Epidermal melanocyte (primary cell): ENCODE data around the gene DIS3L2.

ENCODE experiments used
- DNase-seq: peaks from one replicate; pipeline ENCODE4 v3.0.0; 2011; ENCODE audit warnings: low spot score; ENCODE audit not compliant: insufficient read length

The DIS3L2 gene

GRCh38 chr2:232225895-232226294 is 264.4 kb downstream of the DIS3L2 start:
- no peak for DNase-seq

- no peak for DNase-seq
These were observed 266.8 kb downstream of the DIS3L2 start for GRCh38 chr2:232228332-232228731.

DNA sequence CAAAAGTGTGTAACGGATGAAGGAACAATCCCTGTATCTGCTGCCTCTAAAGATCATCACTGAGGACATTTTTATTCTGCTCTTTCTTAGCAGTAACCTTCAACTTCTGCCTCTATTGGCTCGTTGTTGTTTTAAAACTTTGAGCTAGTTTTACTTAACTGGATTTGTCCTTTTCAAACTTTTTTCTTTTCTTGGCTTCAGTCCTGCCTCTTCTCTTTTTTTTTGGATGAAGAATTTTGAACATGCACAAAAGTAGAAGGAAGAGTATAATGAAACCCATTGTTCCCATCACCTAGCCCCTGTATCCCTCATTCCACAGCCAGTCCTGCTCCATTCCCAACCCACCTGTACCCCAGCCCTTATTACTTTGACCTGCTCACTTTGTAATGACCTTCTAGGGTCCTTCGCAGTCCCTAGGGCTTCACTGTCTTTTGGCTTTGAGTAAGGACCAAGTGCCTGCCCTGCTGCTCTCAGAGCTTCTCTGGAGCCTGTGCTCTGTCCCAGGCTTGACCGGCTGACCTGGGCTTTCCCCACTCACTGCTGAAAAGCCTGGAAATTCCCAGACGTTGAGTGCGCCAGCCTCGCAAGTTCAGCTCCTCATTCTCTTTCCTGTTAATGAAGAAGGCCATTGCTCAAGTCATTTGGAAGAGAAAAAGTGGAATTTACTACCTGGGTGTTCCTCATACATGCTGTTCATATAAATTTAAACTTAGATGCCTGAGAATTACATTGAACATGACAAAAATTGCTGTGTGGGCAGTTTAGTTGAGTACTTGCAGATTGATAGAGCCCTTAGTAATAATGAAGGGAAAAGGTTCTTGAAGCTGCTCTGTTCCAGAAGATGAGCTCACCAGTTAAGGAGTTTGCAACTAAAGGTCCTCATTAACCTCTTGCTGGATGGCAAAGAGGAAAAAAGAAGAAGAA is 267.7 kb downstream of the DIS3L2 start:
- DNase-seq, result no peak

DNA sequence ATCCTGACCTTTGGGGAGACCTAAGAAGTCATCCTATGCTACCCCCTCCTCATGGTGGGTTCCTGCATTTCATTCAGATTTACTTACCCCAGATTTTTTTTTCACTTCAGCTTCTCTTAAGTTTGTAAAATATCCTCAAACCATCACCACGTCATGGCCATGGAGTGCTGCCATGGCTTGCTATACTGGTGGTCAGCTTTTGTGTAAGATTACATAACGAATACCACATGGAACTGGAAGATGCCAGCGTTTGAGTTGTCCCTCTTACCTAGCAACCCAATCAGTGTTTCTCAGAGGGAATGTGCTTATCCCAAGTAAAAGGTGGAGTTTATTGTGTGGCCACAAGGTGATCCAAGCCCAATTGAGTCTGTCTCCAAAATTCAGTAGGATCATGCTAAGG is 268.4 kb downstream of the DIS3L2 start:
- DNase-seq, result no peak

DNA sequence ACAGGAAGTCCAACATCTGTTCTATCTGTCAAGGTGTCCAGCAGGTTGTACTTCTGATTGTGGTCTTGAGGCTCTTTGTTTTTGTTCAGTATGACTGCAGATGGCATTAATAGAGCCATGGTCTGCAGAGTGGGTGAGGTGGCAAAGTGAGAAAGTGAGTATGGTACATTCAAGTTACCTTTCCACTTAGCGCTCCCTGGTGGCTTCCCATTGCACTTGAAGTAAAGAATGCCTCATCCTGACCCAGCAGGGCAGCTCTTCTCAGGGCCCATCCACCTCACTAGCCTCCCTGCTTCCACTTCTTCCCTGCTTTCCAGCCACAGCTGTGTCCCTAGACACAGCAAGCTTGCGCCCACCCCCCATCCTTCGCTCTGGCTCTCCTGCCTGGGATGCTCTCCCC is 269.0 kb downstream of the DIS3L2 start:
- DNase-seq, result no peak

DNA sequence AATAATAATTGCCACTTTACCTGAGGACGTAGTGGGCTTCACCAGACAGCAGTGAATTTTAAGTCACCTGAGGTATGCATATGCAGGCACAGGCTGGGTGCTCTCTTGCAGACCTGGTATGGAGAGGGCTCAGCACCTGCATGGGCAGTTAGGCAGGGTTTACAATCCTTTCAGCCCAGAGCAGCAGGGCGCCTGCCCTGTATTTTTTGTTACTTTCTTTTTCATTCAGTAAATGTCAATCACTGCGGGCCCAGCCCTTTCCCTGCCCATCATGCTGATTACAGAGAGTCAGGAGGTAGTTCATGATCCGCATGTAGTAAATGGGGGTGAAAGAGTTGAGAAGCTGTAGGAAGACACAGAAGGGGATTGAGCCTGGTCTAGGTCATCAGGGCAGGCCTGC is 270.0 kb downstream of the DIS3L2 start:
- no peak for DNase-seq

GRCh38 chr2:232232915-232233314 is 271.4 kb downstream of the DIS3L2 start:
- DNase-seq, result no peak

GRCh38 chr2:232234922-232235615 is 273.6 kb downstream of the DIS3L2 start:
- DNase-seq, result no peak

DNA sequence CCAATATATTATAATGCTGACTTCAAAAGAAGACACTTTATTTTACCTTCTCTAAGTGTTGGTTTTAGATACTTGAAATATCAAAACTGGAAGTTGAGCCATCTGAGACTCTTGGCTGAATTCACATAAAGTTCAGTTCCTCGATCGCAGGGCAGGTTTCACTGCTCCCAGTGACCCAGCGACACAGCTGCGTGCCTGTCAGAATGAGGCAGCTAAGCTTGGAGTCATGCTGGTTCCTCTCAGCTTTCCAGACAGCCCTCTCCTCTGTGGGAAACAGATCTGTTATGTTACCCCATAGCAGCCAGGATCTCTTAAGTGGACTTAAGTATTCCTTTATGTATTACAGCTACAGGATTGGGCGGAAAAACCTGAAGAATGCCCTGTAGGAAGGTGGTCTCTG is 274.2 kb downstream of the DIS3L2 start:
- DNase-seq, result no peak

DNA sequence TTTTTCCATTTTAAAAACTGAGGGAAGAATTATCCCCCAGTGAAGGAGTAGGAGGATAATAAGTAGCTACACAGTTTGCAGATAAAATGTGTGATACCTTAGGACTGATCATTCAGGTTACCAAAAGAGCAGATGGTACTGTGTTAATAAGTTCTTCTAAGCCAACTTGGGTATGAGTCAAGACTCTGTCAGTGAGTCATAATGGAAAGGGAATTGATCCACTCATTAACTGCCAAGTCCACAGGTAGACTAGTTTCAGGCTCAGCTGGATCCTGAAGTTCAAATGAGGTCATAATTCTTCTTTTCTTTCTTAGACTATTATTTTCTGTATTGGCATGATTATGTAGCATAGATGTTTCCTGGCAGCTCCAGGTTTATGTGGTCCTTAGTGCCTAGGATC is 274.7 kb downstream of the DIS3L2 start:
- no peak for DNase-seq

- DNase-seq, result no peak
These were observed 276.0 kb downstream of the DIS3L2 start for GRCh38 chr2:232237464-232237863.

- no peak for DNase-seq
These were observed 276.6 kb downstream of the DIS3L2 start for GRCh38 chr2:232238108-232238507.

- DNase-seq, result no peak
These were observed 277.1 kb downstream of the DIS3L2 start for GRCh38 chr2:232238596-232238995.

DNA sequence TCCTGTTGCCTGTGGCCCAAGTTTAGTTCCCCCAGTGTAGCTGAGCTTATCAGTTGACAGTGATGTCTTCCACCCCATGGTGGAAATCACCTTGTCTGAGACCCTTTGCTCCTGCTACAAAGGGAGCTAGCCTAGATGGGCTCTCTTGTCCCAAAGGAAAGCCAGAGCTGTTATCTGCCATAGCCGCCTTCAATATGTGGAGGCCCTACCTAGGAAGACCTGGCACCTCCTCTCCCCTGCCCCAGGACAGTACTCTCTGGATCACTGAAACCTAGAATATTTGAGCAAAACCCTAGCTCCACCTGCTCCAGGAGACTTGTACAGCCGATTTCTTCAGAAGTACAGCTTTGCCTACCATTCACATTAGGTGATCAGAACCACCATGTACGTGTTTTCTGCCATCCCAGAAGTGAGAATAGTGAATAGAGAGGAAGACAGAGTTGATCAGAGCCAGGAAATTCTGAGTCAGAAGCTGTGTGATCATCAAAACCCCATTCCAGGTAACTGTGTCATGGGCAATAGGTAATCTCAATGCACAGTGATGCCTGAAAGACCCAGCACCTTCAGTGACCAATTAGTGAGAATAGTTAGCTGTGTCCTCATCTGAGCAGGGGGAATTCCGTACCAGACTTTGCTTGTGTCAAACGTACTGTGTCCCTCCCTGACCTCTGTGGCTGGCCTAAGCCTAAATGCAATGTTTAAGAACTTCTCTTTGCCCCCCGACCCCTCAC is 278.6 kb downstream of the DIS3L2 start:
- DNase-seq, result no peak

GRCh38 chr2:232240906-232241305 is 279.4 kb downstream of the DIS3L2 start:
- no peak for DNase-seq

DNA sequence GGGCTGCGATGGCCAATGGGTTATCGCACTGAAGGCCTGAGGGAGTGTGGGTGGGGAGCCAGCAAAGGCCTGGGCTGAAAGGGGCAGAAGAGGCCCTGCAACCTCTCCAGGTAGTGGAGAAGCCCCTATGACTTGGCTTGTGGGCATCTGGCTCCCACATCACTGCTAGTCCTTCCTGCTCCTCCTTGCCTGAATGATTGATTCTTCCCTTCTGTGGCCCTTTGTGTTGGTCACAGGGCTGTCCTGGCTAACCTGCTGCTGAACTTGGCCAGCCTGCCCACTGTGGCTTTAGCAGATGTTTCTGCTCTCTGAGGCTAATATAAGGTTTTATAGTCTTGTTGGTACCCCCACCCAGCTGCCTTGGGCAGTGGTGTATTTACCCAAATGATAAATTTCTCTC is 280.8 kb downstream of the DIS3L2 start:
- DNase-seq, result no peak

- no peak for DNase-seq
These were observed 283.6 kb downstream of the DIS3L2 start for GRCh38 chr2:232245111-232245510.

DNA sequence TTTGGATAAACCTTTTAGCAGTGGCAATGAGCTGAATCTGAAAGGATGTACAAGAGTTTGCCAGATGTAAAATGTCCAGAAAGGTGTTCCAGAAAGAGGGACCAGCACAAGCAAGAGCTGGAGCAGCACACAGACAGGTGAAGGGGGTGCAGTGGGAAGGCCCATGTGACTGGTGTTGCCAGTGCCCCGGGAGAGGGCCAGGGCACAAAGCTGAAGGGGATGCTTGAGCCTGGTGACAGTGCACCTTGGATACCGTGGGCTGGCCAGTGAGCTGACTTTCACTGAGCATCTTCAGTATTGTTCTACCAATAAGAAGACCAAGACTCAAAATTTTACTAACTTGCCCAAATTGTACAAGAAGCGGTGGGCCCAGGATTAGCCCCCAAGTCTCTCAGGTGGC is 284.7 kb downstream of the DIS3L2 start:
- DNase-seq, result no peak

DNA sequence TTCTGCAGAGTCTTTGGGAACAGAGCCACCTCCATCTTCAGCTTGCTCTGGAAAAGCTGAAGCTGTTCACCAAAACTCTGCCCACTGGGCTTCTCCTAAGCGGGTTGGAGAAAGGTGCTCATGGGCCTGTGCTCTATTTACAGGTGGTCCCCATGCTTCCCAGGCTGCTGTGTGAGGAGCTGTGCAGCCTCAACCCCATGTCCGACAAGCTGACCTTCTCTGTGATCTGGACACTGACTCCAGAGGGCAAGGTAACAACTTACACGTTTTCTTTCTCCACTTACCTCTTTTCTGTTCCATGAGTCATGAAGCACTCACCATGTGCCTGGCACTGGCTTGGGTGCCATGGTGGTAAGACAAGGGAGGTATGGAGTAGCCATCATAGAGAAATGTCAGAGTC is 287.6 kb downstream of the DIS3L2 start:
- no peak for DNase-seq

DNA sequence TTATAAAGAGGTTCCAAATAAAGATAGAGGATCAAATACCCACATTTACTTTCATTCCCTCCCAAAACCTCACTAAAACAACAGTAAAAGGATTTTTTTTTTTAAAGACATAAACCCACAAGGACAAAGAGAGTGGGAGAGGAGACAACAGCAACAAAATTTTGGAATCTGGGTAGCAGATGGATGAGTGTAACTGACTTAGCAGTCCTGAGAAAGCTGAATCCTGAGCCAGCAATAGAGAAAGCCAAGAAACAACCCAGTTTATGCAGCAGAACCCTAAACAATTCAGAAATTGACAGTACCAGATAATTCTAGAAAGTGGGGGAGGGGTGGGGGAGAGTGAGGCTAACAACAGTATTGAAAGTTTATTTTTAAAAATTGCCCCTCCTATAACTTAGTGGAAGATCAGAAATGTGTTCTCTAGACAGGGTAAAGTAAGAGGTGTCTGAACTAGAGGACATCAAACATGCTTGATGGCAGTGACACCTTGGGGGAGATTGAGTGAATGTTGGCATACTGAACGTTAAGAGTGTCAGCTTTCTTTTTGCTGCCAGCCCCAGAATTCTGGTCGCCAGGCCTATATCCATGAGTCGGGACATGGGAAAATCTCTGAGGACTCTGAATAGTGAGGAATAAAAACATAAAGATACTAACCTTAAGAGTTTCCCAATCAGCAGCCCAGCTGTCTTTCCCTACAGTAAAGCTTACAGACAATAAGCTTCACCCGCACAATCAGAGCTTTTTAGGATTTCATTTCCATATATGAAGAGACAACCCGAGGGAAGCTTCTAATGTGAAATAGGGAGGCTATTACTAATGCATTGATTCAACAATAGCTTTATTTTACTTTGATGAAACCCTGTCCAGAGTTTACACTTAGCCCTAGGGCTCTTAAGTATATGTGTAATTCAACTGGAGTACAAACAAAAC is 289.0 kb downstream of the DIS3L2 start:
- DNase-seq, result no peak

- DNase-seq, result no peak
These were observed 293.5 kb downstream of the DIS3L2 start for GRCh38 chr2:232255033-232255432.
